ENCODE results near the gene MUS81. TPM values are rescaled to one million over a fixed set of nuclear protein-coding genes. Genes with fewer than 3 reads are reported as not detected.

MUS81 gene
- total and polyA plus RNA-seq, 7 donors: 33.5 to 61.8 (median 42.9) TPM

DNA sequence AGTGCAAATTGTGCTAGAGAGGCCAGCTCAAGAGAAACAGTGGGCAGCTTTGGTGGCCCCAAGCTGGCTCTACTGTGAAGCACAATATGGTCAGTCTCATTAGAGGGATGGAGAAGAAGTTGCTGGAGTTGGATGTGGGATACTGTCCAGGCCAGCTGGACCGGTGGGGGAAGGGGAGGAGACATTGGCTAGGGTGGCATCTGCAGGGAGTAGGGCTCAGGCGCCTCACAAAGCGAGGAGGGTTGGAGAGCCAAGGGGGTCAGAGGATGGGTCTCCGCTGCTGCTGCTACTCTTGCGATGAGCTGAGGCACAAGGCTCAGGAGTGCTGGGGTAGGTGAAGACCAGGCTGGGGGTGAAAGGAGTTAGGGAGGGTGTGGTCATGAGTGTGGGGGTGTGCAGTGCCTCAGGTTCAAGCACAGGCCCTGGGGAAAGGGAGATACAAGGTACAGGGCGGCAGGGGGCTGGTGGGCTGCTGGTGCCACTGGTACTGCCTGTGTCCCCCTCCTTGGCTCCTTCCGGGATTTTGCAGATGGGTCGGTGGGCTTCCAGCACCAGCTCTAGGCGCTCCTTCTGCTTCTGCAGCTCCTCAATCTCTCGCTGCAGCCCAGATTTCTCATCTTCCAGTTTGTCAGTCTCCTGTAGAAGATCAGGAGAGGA lies 32.6 kb downstream of the MUS81 start:
- intact Hi-C loops (cut with DNase I): no loop called here
- H3K9me3 ChIP-seq: no peaks in the 10 kb centered on the region
- H3K4me1 ChIP-seq: peaks cover 0 to 57% (median 47%) of the 10 kb centered on the region in 4 donors
- 85 to 88% methylated on average over 10 of the region's 10 CpGs for WGBS, 2 donors
- no peaks in the 10 kb centered on the region for H3K27me3 ChIP-seq
- no peak for DNase-seq
- peak overlapping the region; percentile 95 to 98 (median 97) for H3K27ac ChIP-seq
- TF ChIP-seq POLR2AphosphoS5 (IDR thresholded peaks at IDR 0.05) (no peak), EP300 (IDR thresholded peaks at IDR 0.05) (no peak), POLR2A (IDR thresholded peaks at IDR 0.05) (no peak)
- TF ChIP-seq, protein P1, sequence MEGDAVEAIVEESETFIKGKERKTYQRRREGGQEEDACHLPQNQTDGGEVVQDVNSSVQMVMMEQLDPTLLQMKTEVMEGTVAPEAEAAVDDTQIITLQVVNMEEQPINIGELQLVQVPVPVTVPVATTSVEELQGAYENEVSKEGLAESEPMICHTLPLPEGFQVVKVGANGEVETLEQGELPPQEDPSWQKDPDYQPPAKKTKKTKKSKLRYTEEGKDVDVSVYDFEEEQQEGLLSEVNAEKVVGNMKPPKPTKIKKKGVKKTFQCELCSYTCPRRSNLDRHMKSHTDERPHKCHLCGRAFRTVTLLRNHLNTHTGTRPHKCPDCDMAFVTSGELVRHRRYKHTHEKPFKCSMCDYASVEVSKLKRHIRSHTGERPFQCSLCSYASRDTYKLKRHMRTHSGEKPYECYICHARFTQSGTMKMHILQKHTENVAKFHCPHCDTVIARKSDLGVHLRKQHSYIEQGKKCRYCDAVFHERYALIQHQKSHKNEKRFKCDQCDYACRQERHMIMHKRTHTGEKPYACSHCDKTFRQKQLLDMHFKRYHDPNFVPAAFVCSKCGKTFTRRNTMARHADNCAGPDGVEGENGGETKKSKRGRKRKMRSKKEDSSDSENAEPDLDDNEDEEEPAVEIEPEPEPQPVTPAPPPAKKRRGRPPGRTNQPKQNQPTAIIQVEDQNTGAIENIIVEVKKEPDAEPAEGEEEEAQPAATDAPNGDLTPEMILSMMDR (IDR thresholded peaks at IDR 0.05): no peak
- H3K36me3 ChIP-seq: no peaks in the 10 kb centered on the region
- H3K4me3 ChIP-seq: peak overlapping the region in 1 of 4 donors; percentile 18

DNA sequence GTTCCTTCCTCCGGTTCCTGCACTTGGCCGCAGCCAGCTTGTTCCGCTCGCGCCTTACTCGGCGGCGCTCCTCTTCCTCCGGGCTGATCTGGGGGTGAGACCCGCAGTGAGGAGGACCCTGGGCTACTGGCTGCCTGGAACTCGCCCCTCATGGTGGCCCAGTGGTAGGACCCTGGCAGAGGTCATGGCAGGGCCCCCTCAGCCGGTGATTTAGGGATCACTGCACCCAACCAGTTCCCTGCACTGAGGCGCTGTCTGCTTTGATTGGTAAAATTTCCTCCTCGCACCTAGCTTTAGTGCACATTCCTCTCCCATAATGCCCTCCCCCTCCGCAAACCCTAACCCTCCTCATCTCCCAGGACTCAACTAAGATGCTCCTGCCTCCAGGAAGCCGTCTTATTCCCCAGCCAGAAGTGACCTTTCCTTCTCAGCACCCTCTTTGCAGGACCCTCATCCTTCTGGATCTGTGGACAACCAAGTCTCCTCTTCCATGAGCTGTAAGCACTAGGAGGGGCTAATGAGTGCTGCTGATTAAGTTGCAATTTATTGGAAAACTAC lies 33.9 kb downstream of the MUS81 start:
- intact Hi-C loops (cut with DNase I): no loop called here
- Histone ChIP-seq H3K4me3 (peak overlapping the region in 2 of 4 donors; percentile 16 to 18), H3K36me3 (no peaks in the 10 kb centered on the region), H3K27ac (peak overlapping the region; percentile 95 to 98 (median 97)), H3K9me3 (no peaks in the 10 kb centered on the region), H3K27me3 (peaks cover 0 to 3% (median 2%) of the 10 kb centered on the region in 3 donors), H3K4me1 (peaks cover 0 to 53% (median 43%) of the 10 kb centered on the region in 4 donors)
- TF ChIP-seq POLR2A (IDR thresholded peaks at IDR 0.05): no peak
- peak in 2 of 4 donors; percentile 19 to 26 for TF ChIP-seq POLR2AphosphoS5 (IDR thresholded peaks at IDR 0.05)
- 48 to 84% methylated on average over 16 of the region's 16 CpGs for WGBS, 2 donors
- no peak for DNase-seq

DNA sequence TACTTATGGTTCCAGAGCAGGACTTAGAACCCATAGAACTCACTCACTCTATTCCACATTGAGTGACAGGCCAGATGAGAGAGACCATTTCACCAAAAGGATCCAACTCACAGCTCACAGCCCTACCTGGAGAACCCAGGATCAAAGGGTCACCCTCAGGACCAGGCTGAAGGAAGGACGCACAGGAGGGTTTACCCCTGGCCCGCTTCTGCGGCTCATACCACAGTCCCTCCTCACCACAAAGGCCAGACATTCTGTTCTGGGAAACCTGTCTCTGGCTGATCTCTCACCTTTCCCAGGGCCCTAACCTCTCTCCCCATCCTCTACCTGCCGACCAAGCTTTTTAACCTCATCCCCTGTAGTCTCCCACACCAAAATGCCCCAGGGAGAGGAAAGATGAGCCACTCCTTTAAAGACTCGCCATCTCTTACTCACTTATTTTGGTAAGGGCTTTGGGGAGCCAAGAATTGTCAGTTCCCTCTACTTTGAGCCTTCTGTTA lies 35.3 kb downstream of the MUS81 start:
- TF ChIP-seq POLR2A (IDR thresholded peaks at IDR 0.05) (no peak), POLR2AphosphoS5 (IDR thresholded peaks at IDR 0.05) (no peak)
- TF ChIP-seq, protein P1 (IDR thresholded peaks at IDR 0.05): no peak
- Histone ChIP-seq H3K27ac (no peak overlapping the region), H3K36me3 (no peaks in the 10 kb centered on the region), H3K4me3 (no peak overlapping the region), H3K9me3 (no peaks in the 10 kb centered on the region), H3K27me3 (peaks cover 0 to 15% (median 8%) of the 10 kb centered on the region in 3 donors), H3K4me1 (peaks cover 0 to 53% (median 45%) of the 10 kb centered on the region in 4 donors)
- DNase-seq: no peak
- intact Hi-C loops (cut with DNase I): no loop called here
- whole genome bisulfite sequencing, 2 donors: 92 to 93% methylated on average over 5 of the region's 5 CpGs

DNA sequence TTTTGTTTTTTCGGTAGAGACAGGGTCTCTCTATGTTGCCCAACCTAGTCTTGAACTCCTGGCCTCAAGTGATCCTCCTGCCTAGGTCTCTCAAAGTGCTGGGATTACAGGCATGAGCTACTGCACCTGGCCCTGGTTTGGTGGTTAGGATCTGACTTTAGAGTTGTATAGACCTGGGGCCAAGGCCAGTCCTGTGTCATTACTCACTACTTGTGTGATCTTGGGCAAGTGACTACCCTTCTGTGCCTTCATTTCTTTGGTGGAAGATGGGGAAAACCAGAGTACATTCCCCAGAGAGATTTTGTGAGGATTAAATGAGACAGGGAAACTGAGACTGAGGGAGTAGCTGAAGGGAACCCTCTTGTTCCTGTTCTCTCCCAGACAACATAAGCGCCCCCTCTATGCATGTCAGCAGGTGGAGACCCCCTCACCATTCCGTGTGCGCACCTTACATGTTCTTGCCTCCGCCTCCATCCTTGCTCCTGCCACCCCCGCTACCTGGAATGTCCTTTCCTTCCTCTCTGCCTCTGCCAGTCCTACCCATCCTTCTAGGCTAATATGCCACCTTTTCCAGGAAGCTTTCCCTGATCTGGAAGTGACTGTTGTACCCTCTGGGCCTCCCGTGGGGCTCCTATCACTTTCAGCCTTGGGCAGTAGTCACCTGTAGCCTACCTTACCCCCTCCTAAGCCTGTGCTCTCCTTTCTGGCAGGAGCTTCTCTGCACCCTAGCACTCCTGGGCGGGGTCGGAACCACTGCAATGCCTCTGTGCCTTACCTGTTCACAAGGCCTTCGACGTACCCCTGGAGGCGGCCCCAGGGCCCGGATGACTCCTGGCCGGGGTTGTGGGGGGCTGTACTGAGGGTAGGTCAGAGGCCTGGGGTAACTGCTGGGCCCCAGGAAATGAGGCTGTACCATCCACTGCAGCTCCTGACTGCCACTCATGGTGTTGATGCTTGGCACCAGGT lies 36.1 kb downstream of the MUS81 start:
- TF ChIP-seq POLR2AphosphoS5 (IDR thresholded peaks at IDR 0.05): no peak
- TF ChIP-seq, protein P1 (IDR thresholded peaks at IDR 0.05): no peak
- TF ChIP-seq POLR2A (IDR thresholded peaks at IDR 0.05): no peak
- TF ChIP-seq EP300 (IDR thresholded peaks at IDR 0.05): no peak
- intact Hi-C loops (cut with DNase I): no loop called here
- no peak overlapping the region for H3K27ac ChIP-seq
- DNase-seq: no peak
- peaks cover 0 to 50% (median 43%) of the 10 kb centered on the region in 4 donors for H3K4me1 ChIP-seq
- no peaks in the 10 kb centered on the region for H3K9me3 ChIP-seq
- H3K27me3 ChIP-seq: peaks cover 0 to 15% (median 8%) of the 10 kb centered on the region in 3 donors
- no peaks in the 10 kb centered on the region for H3K36me3 ChIP-seq
- no peak overlapping the region for H3K4me3 ChIP-seq
- 89 to 92% methylated on average over 14 of the region's 14 CpGs for WGBS, 2 donors
